Ishikawa (cell line): ENCODE data around the gene GNPDA2.

Source experiments
- EGR1 ChIP-seq: IDR thresholded peaks from 2 replicates; pipeline ENCODE4 v1.6.1; 2012
- TAF1 ChIP-seq: IDR thresholded peaks from 2 replicates; pipeline ENCODE4 v1.6.1; 2012; ENCODE audit warnings: low read depth, mild to moderate bottlenecking
- YY1 ChIP-seq: IDR thresholded peaks from 2 replicates; pipeline ENCODE4 v1.6.1; 2012; ENCODE audit warnings: low read depth
- TF ChIP-seq, protein P1 (sequence below): IDR thresholded peaks from 2 replicates; pipeline ENCODE4 v1.6.1; 2012; ENCODE audit warnings: low read depth, mild to moderate bottlenecking

DNA sequence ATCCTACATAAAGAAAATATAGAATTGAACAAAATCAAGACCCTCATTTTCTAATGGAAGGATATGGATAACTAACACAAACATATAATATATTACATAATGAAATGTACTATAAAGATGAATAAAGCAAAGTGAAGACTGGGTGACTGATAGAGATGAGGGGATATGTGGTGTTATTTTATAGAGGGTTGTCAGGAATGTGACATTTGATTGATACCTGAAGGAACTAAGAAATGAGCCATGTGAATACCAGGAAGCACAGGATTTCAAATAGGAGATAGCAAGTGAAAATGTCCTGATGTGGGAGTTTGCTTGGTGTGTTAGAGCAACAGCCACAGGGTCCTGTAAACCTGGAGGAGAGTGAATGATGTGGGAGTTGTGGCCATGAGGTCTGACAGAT, 40.1 kb upstream of the GNPDA2 start:
- TF ChIP-seq, protein P1, sequence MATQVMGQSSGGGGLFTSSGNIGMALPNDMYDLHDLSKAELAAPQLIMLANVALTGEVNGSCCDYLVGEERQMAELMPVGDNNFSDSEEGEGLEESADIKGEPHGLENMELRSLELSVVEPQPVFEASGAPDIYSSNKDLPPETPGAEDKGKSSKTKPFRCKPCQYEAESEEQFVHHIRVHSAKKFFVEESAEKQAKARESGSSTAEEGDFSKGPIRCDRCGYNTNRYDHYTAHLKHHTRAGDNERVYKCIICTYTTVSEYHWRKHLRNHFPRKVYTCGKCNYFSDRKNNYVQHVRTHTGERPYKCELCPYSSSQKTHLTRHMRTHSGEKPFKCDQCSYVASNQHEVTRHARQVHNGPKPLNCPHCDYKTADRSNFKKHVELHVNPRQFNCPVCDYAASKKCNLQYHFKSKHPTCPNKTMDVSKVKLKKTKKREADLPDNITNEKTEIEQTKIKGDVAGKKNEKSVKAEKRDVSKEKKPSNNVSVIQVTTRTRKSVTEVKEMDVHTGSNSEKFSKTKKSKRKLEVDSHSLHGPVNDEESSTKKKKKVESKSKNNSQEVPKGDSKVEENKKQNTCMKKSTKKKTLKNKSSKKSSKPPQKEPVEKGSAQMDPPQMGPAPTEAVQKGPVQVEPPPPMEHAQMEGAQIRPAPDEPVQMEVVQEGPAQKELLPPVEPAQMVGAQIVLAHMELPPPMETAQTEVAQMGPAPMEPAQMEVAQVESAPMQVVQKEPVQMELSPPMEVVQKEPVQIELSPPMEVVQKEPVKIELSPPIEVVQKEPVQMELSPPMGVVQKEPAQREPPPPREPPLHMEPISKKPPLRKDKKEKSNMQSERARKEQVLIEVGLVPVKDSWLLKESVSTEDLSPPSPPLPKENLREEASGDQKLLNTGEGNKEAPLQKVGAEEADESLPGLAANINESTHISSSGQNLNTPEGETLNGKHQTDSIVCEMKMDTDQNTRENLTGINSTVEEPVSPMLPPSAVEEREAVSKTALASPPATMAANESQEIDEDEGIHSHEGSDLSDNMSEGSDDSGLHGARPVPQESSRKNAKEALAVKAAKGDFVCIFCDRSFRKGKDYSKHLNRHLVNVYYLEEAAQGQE, result no peak
- TF ChIP-seq YY1 (no peak), TAF1 (no peak), EGR1 (no peak)
